LHCN-M2 (cell line): ENCODE results near the gene PFKM. TPM values are rescaled to one million over a fixed set of nuclear protein-coding genes. Genes with fewer than 3 reads are reported as not detected.

ENCODE experiments used
- DNase-seq: peaks from one replicate; pipeline ENCODE4 v3.0.0-alpha.2; 2012; ENCODE audit warnings: low read depth
- total RNA-seq: library from RNA; depleted of rRNA; stranded (reverse); fragments of >200 nt; gene quantifications from 2 replicates; pipeline ENCODE4 v1.2.3, GENCODE V29; 2014; rRNA removed

Gene PFKM
- total RNA-seq, 1 experiment from 2014 or later = 81.9 TPM

DNA sequence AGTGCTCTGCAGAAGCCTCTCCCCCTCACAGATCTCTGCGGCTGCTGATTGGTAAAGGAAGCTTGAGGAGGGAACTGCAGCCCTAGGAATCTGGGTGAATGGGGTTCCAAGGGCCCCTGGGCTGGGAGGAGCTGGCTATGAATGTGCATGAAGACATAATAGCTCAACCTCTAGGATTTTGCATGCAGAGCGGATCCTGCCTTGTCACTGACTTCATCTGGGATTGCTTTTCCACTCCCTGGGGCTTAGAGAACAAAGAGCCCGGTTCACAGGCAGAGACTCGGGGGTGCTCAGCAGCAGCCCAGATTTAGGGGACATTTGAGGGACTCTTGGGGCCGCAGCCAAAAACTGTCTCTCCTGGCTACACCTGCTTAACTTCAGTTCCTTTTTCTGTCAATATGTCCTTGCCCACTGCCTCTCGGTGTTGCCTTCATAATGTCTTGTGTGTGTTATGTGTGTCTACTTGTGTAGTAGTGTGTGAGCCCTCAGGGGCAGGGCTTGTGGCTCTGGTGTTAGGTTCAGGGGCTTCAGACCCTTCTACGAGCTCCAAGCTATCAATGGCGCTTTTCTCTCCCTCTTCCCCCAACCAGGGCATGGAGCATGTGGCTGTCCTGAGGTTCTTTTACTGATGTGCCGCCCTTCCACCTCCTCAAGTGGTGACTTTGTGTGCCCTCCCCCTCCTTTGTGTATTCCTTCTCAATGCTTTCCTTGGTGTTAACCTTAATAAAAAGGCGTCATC is 66.2 kb downstream of the PFKM start:
- DNase-seq = no peak

DNA sequence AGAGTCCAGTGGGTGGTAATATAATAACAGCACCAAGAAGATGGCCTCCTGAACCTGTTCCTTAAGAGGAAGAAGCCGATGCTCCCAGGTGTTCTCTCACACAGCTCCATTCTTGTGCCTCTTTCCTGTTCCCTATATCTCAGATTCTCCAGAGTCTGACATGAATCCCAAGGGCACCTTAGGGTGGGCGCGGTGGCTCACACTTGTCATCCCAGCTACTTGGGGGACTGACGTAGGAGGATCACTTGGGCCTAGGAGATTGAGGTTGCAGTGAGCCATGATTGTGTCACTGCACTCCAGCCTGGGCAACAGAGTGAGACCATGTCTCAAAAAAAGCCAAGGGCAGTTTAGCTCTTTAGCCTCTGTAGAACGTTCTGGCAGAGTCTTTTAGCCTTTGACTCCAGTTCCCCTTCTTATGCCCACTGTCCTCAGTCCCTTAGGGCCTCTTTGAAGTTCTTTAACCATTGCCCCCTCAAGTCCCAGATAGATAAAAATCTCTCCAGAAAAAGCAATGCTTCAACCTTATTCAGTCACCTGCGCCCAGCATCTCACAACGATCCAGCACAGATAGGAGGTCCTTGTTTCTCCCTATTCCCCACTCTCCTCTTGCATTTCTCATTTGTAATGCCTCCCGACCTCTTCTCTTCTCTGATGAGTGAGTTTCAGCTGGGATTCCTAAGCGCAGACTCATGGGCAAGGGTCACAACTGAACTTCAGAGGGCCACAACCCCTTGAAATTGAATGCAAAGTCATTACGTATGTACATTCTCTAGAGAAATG is 68.9 kb downstream of the PFKM start:
- DNase-seq = no peak

DNA sequence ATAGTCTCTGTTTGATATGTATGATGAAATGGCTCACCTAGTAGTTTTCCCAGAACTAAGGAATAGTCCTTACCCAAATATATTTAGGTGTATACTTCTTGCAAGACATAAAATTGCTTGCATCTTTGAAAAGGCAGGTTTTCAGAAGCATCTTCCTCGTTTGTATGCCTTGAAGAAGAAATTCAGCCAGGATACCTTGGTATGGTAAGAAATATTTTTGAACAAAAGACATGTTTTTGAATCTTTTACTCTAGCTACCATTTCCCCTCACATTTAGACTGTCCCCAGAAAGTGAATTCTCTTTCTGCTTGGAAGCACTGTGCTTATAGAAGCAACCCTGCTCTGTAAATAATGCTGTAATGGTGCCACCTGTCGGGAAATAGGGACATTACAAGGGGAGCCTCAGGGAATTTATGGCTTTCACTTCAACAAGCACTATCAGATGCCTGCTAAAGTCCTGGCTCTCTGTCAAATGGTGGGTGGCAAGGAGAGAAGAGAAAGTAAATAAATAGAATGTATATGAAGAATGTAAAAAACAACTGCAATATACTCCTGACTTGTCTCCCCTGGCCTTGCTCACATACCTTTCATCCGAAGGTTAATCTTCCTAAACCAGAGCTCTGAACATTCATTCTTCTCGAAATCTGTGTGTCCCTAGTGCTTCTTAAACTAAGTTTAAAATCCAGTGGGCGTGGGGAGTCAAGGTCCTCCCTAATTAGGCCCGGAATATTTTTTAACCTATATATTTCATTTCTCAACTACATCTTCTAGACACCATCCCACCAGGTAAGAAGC is 70.4 kb downstream of the PFKM start:
- DNase-seq = peak; percentile 60

GRCh38 chr12:48191096-48191495 is 71.9 kb downstream of the PFKM start:
- no peak for DNase-seq

DNA sequence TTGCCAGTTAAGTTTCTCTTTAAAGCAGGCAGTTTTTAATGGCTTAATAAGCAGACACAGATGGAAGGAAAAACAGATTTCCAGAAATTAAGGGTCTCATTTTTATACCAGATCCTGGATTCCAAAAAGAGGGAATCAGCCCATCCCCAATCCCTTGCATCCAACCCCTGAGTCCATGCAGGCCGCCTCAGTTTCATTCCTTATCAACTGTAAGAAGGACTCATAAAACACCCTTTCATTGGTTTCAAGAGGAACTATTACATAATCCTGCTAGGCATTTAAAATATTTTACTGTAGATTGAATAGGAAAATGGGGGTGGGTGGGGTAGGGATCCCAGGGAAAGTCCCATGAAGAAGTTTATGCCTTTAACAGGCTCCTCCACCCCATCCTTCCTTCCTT is 73.7 kb downstream of the PFKM start:
- no peak for DNase-seq

GRCh38 chr12:48193623-48194022 is 74.5 kb downstream of the PFKM start:
- DNase-seq = no peak

GRCh38 chr12:48194799-48195201 is 75.6 kb downstream of the PFKM start:
- DNase-seq = no peak

Other genes starting within 250 kb of the PFKM start
- gene VDR, start 214.4 kb upstream of the PFKM start, total RNA-seq = 5.8 and 5.9 TPM in 2 replicates
- gene TMEM106C, start 155.8 kb upstream of the PFKM start, total RNA-seq = 122 and 146 TPM in 2 replicates
- gene COL2A1, start 114.9 kb upstream of the PFKM start, total RNA-seq = not detected in 2 replicates
- 17.7 and 22.0 TPM in 2 replicates for gene SENP1, start 13.3 kb upstream of the PFKM start, total RNA-seq
- 19.0 and 23.6 TPM in 2 replicates for gene ASB8, start 38.2 kb downstream of the PFKM start, total RNA-seq
- gene CCDC184, start 64.3 kb downstream of the PFKM start, total RNA-seq = 0.26 and 0.57 TPM in 2 replicates
- gene OR10AD1, start 83.9 kb downstream of the PFKM start, total RNA-seq = not detected in 2 replicates
- gene ZNF641, start 231.6 kb downstream of the PFKM start, total RNA-seq = 3.2 and 4.0 TPM in 2 replicates